Activated CD4-positive, CD25-positive, alpha-beta regulatory T cell (primary cell): ENCODE measurements around the gene SLC38A6.
A peak's percentile ranks its signal among the peaks of the same experiment; 100 is the strongest.

Experiments
- DNase-seq, 4 experiments: peaks; one replicate each; lab custom pipeline; 2025; lab: John Stamatoyannopoulos, UW

SLC38A6 gene

GRCh38 chr14:60981633-60982455 lies 799 bp downstream of the SLC38A6 start:
- no peak for DNase-seq

DNA sequence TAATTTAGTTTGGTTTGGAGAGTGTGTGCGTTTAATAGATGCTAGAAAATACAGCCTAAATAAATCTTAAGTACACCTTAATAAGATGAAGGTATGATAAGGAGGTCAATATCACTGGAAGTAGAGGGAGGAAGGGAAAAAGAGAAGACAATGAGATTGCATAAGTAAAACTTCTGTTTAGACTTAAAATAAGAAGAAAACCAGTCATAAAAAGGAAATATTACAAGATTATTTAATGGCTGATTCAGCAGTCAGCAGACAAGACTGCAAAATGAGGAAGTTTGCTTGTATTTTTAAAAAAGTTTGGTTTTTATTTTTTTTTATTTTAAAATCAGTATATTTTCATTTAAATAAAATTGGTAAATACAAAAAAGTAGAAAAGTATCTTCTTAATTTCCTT lies 3.2 kb downstream of the SLC38A6 start:
- no peak for DNase-seq

GRCh38 chr14:60986500-60986899 lies 5.5 kb downstream of the SLC38A6 start:
- no peak for DNase-seq

GRCh38 chr14:60989599-60989998 lies 8.6 kb downstream of the SLC38A6 start:
- DNase-seq = no peak

DNA sequence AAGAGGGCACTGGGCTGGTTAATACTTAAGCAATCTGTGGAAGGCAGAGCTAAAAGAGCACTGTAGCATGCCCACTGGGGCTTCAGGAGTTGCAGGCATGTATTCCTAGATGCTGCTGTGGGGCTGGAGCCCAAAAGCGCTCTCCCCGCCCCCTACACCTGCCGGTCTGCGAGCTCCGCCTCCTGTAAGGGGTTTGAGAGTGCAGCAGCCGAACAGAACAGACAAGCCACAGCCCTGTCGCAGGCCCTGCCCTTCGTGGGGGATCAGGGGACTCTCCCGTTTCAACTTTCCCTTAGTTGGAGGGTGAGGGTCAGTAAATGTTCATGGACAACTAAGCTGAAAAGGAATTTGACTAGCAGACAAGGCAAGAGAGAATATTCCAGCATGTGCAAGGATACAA lies 17.6 kb downstream of the SLC38A6 start:
- no peak for DNase-seq

DNA sequence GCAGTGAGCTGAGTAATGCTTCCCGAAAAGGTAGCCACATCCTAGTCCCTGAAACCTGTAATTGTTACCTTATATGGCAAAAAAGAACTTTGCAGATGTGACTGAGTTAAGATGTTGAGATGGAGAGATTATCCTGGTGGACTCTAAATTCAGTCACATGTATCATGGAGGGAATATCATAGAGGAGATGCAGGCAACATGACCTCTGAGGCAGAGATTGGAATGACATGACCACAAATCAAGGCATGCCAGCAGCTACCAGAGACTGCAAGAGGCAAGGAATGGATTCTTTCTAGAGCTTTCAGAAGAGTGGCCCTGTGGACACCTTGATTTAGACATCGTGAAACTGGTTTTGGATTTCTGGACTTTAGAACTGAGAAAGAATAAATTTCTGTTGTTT lies 18.5 kb downstream of the SLC38A6 start:
- DNase-seq = no peak

- DNase-seq = no peak
Observed at GRCh38 chr14:61003571-61003970, 22.5 kb downstream of the SLC38A6 start.

GRCh38 chr14:61019537-61019936 lies 38.5 kb downstream of the SLC38A6 start:
- no peak for DNase-seq

DNA sequence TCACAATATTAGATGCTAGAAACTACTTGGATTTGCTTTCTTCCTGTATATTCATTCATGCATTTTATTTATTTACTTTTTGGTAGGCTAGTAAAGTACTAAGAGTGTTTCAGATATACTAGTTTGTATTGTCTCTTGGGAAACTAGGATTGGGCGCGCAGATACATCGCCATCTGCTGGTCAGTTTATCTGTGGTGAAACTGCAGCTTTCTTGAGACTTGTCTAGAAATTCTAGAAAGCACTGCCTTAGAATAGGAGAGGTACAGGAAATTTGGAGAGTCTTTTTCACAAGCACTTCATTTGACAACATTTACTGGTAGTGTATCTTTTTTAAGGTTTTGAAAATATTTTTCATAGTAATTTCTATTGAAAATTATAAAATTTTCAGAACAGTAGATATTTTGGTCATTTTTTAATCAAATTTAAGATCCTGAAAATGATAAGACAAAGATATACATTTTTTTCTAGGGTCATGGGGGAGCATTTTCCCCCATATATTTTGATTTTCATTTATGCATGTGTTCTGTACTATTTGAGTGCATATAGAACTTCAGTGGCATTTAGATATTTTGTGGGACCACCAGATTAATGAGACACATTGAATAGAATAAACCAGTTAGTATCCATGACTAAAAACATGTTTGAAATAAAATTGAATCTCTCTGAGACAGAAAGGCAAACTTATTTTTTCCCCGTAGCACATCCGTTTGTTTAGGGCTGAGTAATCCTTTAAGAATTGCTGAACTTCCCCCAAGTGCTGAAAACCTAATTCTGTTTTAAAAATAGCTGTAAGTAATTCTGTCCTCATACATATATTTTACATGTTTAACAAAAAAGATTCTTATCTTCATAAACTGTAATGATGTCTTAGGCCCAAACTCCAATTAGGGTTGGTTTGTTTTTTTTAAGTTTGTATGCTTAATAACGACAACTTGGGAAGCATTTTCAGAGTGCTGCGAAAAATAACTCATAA lies 44.5 kb downstream of the SLC38A6 start:
- DNase-seq = peak in 1 of 4 experiments; percentile 15

GRCh38 chr14:61026526-61026925 lies 45.5 kb downstream of the SLC38A6 start:
- no peak for DNase-seq

GRCh38 chr14:61031026-61031425 lies 50.0 kb downstream of the SLC38A6 start:
- no peak for DNase-seq

GRCh38 chr14:61033054-61033453 lies 52.0 kb downstream of the SLC38A6 start:
- no peak for DNase-seq

GRCh38 chr14:61033855-61034254 lies 52.8 kb downstream of the SLC38A6 start:
- DNase-seq = no peak

GRCh38 chr14:61034416-61035120 lies 53.5 kb downstream of the SLC38A6 start:
- DNase-seq = no peak

- DNase-seq = no peak
Observed at GRCh38 chr14:61037215-61037614, 56.2 kb downstream of the SLC38A6 start.

DNA sequence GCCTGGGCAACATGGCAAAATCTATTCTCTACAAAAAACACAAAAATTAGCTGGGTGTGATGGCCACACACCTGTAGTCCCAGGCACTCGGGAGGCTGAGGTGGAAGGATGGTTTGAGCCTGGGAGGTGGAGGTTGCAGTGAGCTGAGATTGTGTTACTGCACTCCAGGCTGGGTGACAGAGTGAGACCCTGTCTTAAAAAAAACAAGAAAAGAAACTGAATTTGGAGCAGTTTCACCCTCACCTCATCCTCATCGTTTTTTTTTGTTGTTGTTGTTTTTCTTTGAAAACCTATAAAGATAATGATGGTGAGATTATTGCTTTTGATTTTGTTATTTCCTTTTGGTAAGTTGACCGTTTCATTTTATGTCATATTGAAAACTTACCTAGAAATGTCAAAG lies 60.7 kb downstream of the SLC38A6 start:
- no peak for DNase-seq

DNA sequence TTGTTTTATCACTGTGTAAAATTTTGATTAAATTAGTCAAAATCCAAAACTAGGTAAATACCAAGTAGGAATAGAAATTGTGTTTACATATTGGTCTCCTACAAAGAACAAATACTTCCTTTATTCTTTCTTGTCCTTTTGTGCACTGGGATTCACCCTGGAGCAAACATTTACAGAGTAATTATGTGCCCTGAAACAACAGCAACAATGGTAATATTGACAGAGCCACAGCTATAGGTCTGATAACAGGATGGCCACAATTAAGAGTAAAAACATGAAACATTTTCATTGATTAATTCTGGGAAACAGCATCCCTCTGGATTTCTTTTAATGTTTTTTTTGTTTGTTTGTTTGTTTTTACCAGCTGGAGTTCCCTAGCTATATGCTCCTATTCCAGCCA lies 61.2 kb downstream of the SLC38A6 start:
- DNase-seq = no peak

DNA sequence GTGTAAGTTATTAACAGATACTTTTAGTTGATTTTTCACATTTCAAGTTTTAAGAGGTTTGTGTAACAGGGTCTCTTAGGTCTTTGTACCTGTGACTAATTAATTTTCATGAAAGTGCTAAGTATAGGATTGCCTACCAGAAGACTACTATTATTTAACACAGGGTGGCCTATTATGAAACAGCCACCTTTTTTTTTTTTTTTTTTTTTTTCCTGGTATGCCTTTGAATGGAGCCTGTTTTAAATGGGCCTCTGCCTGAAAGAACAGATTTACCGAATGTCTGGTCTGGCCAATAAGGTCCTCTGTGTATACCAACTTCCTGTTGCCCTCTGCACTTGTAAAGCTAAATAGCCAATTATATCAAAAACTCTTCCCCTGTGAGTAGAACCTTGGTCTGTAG lies 62.5 kb downstream of the SLC38A6 start:
- no peak for DNase-seq

- no peak for DNase-seq
Observed at GRCh38 chr14:61047021-61047420, 66.0 kb downstream of the SLC38A6 start.

DNA sequence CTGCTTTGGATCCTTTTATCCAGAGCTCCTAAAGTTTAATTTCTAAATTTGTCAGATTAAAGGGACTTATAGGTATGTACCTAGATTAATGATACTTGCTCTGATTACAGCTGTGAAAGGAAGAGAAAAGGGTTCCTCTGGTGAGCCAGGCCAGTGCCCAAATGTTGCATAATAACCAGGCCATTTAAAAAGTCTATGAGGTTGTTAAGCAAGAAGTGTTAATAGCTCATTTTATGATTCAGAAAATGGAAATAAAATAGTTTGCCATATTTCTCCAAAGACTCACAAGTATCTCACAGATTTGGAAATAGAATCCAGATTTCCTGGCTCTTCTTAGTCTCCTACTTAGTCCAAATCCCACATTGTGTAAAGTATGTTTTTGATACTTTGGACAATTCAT lies 67.6 kb downstream of the SLC38A6 start:
- DNase-seq = no peak

DNA sequence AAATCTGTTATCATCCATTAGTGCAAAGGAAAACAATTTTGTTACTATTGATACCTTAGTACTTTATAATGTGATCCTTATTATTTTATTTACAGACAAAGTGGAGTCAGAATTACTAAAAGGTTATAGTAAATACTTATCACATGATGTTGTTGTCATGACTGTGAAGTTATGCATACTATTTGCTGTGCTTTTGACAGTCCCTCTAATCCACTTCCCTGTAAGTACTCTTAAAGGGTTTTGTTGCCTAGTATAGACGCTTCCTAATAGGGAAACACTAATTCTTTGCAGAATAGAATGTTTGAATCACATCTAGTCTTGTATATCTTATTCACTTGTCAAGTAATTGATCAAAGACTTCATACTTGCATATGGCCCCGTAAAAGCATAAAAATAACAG lies 69.4 kb downstream of the SLC38A6 start:
- DNase-seq = no peak

DNA sequence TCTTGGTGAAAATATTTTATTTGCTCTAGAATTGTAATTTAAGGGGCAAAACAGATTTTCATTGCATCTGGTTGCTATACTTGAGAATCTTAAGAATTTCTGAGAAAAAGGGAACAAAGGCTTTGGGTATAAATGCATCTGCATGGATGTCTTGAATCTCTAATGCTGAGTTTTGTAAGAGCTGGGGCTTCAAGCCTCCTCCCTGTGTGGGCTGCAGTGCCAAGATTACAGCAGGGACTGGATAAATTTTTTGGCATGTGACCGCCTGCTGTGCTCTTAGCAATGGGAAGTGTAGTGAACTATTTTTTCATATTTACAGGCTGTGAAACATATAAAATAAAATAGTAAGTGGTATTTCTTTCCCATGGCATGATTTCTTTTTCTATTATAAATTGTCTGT lies 70.0 kb downstream of the SLC38A6 start:
- DNase-seq = no peak
